Omental fat pad (tissue), 4 donors: Measurements from ENCODE around the gene IRAK1. TPM values are rescaled to one million over a fixed set of nuclear protein-coding genes. Genes with fewer than 3 reads are reported as not detected.
"Not testable (repeated sequence)": the region's sequence is repeated elsewhere in the genome, so short reads cannot be mapped to it uniquely, and the experiment has no call there.

Experiments
- ATAC-seq: fragments of 150-250 bp; one replicate; pipeline ENCODE4 v1.9.1; 2016; ENCODE audit warnings: mild to moderate bottlenecking, moderate library complexity; ENCODE audit not compliant: low FRiP score
- DNase-seq: peaks from one replicate; pipeline ENCODE4 v3.0.0-alpha.2; 2019; ENCODE audit warnings: low spot score
- CTCF ChIP-seq, 3 donors: fragments of 450-650 bp; IDR thresholded peaks; one replicate each; pipeline ENCODE4 v1.5.1; 2016 to 2017; ENCODE audit warnings: antibody characterized with exemption in 3 of 3, mild to moderate bottlenecking in 3 of 3, moderate library complexity in 2 of 3
- total RNA-seq, 4 donors: library from RNA; depleted of rRNA; stranded (reverse); fragments of >200 nt; gene quantifications; one replicate each; pipeline ENCODE4 v1.1.0, GENCODE V29; 2016

The IRAK1 gene
- total RNA-seq, 4 donors from 2014 or later, result 43.1 to 85.3 (median 78.4) TPM

GRCh38 chrX:154000051-154000450 is 19.7 kb downstream of the IRAK1 start:
- ATAC-seq (peak; percentile 15), DNase-seq (no peak)
- TF ChIP-seq CTCF (IDR thresholded peaks at IDR 0.05), result no peak

- TF ChIP-seq CTCF (IDR thresholded peaks at IDR 0.05), result no peak
- ATAC-seq (no peak), DNase-seq (no peak)
Observed at GRCh38 chrX:153999359-154000037, 20.2 kb downstream of the IRAK1 start.

- DNase-seq (no peak), ATAC-seq (no peak)
- TF ChIP-seq CTCF (IDR thresholded peaks at IDR 0.05), result no peak
Observed at GRCh38 chrX:153995504-153995903, 24.2 kb downstream of the IRAK1 start.

GRCh38 chrX:153994398-153994797 is 25.3 kb downstream of the IRAK1 start:
- not testable (repeated sequence) for DNase-seq, ATAC-seq

GRCh38 chrX:153993978-153994377 is 25.7 kb downstream of the IRAK1 start:
- ATAC-seq, result no peak
- DNase-seq, result no peak
- no peak for TF ChIP-seq CTCF (IDR thresholded peaks at IDR 0.05)

GRCh38 chrX:153993079-153993478 is 26.6 kb downstream of the IRAK1 start:
- DNase-seq, result no peak
- no peak for TF ChIP-seq CTCF (IDR thresholded peaks at IDR 0.05)
- ATAC-seq, result no peak

GRCh38 chrX:153992180-153992579 is 27.5 kb downstream of the IRAK1 start:
- DNase-seq (no peak), ATAC-seq (no peak)
- TF ChIP-seq CTCF (IDR thresholded peaks at IDR 0.05), result no peak
